Panc1 (cell line): Measurements from ENCODE around the gene OR52N1. TPM values are rescaled to one million over a fixed set of nuclear protein-coding genes. Genes with fewer than 3 reads are reported as not detected.

Experiments used
- ATAC-seq: fragments of 200-7000 bp; cut with Tn5 transposase; 2 replicates; pipeline ENCODE4 v1.9.1; 2020; ENCODE audit warnings: mild to moderate bottlenecking, moderate library complexity
- BruUV-seq: library from RNA; stranded (reverse); fragments of 400-500 nt; replicated peaks from 2 replicates; lab custom pipeline; 2021; lab: Mats Ljungman, UMichigan
- CTCF ChIA-PET: fragments of 300-600 bp; sonication (Branson Sonifier 250); formaldehyde crosslinking; loops from one replicate; lab custom pipeline; 2022; ENCODE audit warnings: antibody characterized with exemption; lab: Charles Lee
- POLR2A ChIA-PET: fragments of 300-600 bp; sonication (Branson Sonifier 250); formaldehyde crosslinking; loops from one replicate; lab custom pipeline; 2022; ENCODE audit warnings: antibody characterized with exemption; lab: Charles Lee
- DNase-seq: peaks from one replicate; pipeline ENCODE4 v3.0.0-alpha.2; 2010; ENCODE audit warnings: low read depth, low spot score
- H3K27ac ChIP-seq: 2 replicates; pipeline ENCODE4 v1.5.1; 2011; ENCODE audit warnings: mild to moderate bottlenecking, low read length, inconsistent platforms
- H3K27me3 ChIP-seq: fragments of 200-500 bp; sonication (Bioruptor generic); 2 replicates; pipeline ENCODE4 v1.6.0; 2014; ENCODE audit warnings: low read length, inconsistent platforms; ENCODE audit not compliant: control insufficient read depth, insufficient read depth
- H3K36me3 ChIP-seq: fragments of 200-500 bp; sonication (Bioruptor generic); 2 replicates; pipeline ENCODE4 v1.5.1; 2014; ENCODE audit warnings: inconsistent platforms, mild to moderate bottlenecking, low read length, moderate library complexity; ENCODE audit not compliant: control insufficient read depth, insufficient read depth
- H3K4me1 ChIP-seq: 2 replicates; pipeline ENCODE4 v1.5.1; 2011; ENCODE audit warnings: inconsistent platforms, mild to moderate bottlenecking, low read length, moderate library complexity; ENCODE audit not compliant: control insufficient read depth, insufficient read depth
- H3K4me3 ChIP-seq, 2 experiments: 2 replicates each; pipeline ENCODE4 v1.5.1; 2011 to 2012; ENCODE audit warnings: low read depth in 2 of 2, low read length in 2 of 2, mild to moderate bottlenecking in 2 of 2, inconsistent platforms in 1 of 2, moderate library complexity in 1 of 2
- H3K9me3 ChIP-seq: fragments of 200-500 bp; sonication (Bioruptor generic); 2 replicates; pipeline ENCODE4 v1.5.1; 2014; ENCODE audit warnings: low read depth, mild to moderate bottlenecking, inconsistent platforms, low read length, moderate library complexity; ENCODE audit not compliant: control insufficient read depth, insufficient read depth
- POLR2AphosphoS5 ChIP-seq: IDR thresholded peaks from 2 replicates; pipeline ENCODE4 v1.6.1; 2012; ENCODE audit warnings: mild to moderate bottlenecking, low read depth, low read length, moderate library complexity
- SIN3A ChIP-seq: IDR thresholded peaks from 2 replicates; pipeline ENCODE4 v1.6.1; 2012; ENCODE audit warnings: low read depth, mild to moderate bottlenecking, low read length, moderate library complexity, borderline replicate concordance; ENCODE audit not compliant: insufficient read depth
- TCF7L2 ChIP-seq: IDR thresholded peaks from 2 replicates; pipeline ENCODE4 v1.6.1; 2011; ENCODE audit warnings: mild to moderate bottlenecking, low read depth, low read length, inconsistent platforms
- in situ Hi-C: cut with HindIII; loops from 2 replicates; pipeline ENCODE4 v1.10.0; 2016; ENCODE audit warnings: low sequenced_read_pairs, low pct_unique_long_range_greater_than_20kb
- intact Hi-C: fragments of 100-400 bp; cut with micrococcal nuclease; formaldehyde crosslinking; loops from one replicate; pipeline ENCODE4 v1.10.0; 2022; ENCODE audit not compliant: unreplicated experiment
- total RNA-seq: library from RNA; stranded (reverse); gene quantifications from one replicate; pipeline ENCODE4 v1.2.1, GENCODE V29; 2021; ENCODE audit not compliant: unreplicated experiment
- TF ChIP-seq, protein P1 (sequence below): fragments of 450-650 bp; IDR thresholded peaks from 2 replicates; pipeline ENCODE4 v1.5.1; 2017; ENCODE audit warnings: mild to moderate bottlenecking
- TF ChIP-seq, protein P2 (sequence below), 2 experiments: IDR thresholded peaks; 2 replicates each; pipeline ENCODE4 v1.6.1; 2011 to 2012; ENCODE audit warnings: low read depth in 2 of 2, control low read depth in 1 of 2, low read length in 1 of 2, mild to moderate bottlenecking in 1 of 2, moderate library complexity in 1 of 2; ENCODE audit not compliant: insufficient read depth in 1 of 2

Gene OR52N1
- total RNA-seq, 1 experiment from 2014 or later: not detected

DNA sequence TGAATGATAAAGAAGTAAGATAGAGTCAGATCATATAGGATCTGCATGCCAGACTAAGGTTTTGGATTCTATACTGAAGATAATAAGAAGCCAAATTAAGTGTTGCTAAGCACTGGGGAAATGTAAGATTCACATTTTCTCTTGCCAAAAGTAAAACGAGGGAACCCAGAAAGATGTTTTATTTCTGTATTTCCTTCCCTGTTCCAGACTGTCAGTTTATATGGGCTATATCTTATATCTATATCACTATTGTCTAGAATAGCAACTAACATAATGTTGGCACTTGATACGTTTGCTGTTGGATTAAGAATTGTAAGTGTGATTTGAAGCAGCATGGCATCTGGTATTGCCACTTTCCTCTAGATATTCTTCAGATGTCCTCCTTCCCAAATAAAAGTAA lies 42.4 kb upstream of the OR52N1 start:
- intact Hi-C loops: no loop called here

DNA sequence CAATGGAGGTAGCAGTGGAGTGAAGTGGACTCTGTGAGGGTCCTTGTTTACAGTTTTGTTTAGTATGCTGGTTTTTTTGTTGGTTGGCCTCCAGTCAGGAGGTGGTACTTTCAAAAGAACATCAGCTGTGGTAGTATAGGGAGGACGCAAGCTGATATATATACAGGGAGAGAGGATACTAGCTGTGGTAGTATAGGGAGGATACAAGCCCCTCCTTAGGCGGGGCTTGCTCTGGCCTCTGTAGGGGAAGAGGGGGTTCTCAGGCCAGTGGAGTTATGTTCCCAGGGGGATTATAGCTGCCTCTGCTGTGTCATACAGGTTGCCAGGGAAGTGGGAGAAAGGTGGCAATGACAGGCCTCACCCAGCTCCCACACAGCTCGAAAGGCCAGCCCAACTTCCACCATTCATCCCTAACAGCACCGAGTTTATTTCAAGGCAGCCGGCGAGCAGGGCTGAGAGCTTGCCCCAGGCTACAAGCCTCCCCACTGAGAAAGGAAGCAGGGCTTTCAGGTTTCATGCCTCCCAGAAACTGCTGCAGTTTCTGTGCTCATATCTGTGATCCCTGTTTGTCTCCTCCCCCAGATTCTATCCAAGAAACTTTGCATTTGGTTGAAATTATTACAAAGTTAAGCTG lies 40.2 kb upstream of the OR52N1 start:
- Histone ChIP-seq H3K27me3 (no peaks in the 10 kb centered on the region), H3K9me3 (no peaks in the 10 kb centered on the region), H3K4me1 (no peaks in the 10 kb centered on the region), H3K27ac (no peak overlapping the region), H3K4me3 (no peak overlapping the region), H3K36me3 (no peaks in the 10 kb centered on the region)
- TF ChIP-seq, protein P1, sequence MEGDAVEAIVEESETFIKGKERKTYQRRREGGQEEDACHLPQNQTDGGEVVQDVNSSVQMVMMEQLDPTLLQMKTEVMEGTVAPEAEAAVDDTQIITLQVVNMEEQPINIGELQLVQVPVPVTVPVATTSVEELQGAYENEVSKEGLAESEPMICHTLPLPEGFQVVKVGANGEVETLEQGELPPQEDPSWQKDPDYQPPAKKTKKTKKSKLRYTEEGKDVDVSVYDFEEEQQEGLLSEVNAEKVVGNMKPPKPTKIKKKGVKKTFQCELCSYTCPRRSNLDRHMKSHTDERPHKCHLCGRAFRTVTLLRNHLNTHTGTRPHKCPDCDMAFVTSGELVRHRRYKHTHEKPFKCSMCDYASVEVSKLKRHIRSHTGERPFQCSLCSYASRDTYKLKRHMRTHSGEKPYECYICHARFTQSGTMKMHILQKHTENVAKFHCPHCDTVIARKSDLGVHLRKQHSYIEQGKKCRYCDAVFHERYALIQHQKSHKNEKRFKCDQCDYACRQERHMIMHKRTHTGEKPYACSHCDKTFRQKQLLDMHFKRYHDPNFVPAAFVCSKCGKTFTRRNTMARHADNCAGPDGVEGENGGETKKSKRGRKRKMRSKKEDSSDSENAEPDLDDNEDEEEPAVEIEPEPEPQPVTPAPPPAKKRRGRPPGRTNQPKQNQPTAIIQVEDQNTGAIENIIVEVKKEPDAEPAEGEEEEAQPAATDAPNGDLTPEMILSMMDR: no peak
- TF ChIP-seq, protein P2, sequence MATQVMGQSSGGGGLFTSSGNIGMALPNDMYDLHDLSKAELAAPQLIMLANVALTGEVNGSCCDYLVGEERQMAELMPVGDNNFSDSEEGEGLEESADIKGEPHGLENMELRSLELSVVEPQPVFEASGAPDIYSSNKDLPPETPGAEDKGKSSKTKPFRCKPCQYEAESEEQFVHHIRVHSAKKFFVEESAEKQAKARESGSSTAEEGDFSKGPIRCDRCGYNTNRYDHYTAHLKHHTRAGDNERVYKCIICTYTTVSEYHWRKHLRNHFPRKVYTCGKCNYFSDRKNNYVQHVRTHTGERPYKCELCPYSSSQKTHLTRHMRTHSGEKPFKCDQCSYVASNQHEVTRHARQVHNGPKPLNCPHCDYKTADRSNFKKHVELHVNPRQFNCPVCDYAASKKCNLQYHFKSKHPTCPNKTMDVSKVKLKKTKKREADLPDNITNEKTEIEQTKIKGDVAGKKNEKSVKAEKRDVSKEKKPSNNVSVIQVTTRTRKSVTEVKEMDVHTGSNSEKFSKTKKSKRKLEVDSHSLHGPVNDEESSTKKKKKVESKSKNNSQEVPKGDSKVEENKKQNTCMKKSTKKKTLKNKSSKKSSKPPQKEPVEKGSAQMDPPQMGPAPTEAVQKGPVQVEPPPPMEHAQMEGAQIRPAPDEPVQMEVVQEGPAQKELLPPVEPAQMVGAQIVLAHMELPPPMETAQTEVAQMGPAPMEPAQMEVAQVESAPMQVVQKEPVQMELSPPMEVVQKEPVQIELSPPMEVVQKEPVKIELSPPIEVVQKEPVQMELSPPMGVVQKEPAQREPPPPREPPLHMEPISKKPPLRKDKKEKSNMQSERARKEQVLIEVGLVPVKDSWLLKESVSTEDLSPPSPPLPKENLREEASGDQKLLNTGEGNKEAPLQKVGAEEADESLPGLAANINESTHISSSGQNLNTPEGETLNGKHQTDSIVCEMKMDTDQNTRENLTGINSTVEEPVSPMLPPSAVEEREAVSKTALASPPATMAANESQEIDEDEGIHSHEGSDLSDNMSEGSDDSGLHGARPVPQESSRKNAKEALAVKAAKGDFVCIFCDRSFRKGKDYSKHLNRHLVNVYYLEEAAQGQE (IDR thresholded peaks at IDR 0.05; ENCODE audit: insufficient read depth in 1 of 2, low read depth in 2 of 2, low read length in 1 of 2): no peak
- TF ChIP-seq TCF7L2 (no peak), SIN3A (no peak), POLR2AphosphoS5 (no peak)
- intact Hi-C loops (no loop called here), in situ Hi-C loops (no loop called here)
- POLR2A ChIA-PET: no interaction called here
- BruUV-seq: no TSS peak
- CTCF ChIA-PET: no interaction called here
- peak; percentile 58; the same call in 1 of the 2 replicates for ATAC-seq
- DNase-seq: no peak

More for the DNA sequence above, 42.4 kb upstream of the OR52N1 start:
- TF ChIP-seq TCF7L2 (no peak), POLR2AphosphoS5 (no peak), SIN3A (no peak)
- TF ChIP-seq, protein P1: no peak
- CTCF ChIA-PET: no interaction called here
- no peaks in the 10 kb centered on the region for H3K36me3 ChIP-seq
- H3K9me3 ChIP-seq: no peaks in the 10 kb centered on the region
- BruUV-seq: no TSS peak
- no peaks in the 10 kb centered on the region for H3K4me1 ChIP-seq
- DNase-seq (no peak), ATAC-seq (no peak)
- no peak overlapping the region for H3K27ac ChIP-seq
- POLR2A ChIA-PET: no interaction called here
- no peaks in the 10 kb centered on the region for H3K27me3 ChIP-seq
- in situ Hi-C loops: no loop called here
- H3K4me3 ChIP-seq: no peak overlapping the region
